Calu3 (cell line): Measurements from ENCODE around the gene GALNT15. TPM values are rescaled to one million over a fixed set of nuclear protein-coding genes. Genes with fewer than 3 reads are reported as not detected.

Source experiments
- BruUV-seq: library from RNA; stranded (reverse); fragments of 400-500 nt; replicated peaks from 2 replicates; lab custom pipeline; 2021; lab: Mats Ljungman, UMichigan
- CTCF ChIA-PET: fragments of 300-600 bp; sonication (Branson Sonifier 250); formaldehyde crosslinking; loops from one replicate; lab custom pipeline; 2022; ENCODE audit warnings: antibody characterized with exemption; lab: Charles Lee
- DNase-seq: peaks from one replicate; pipeline ENCODE4 v3.0.0; 2022
- H3K27ac Mint-ChIP-seq: one replicate; pipeline ENCODE4 v1.8.0; 2022; ENCODE audit warnings: mixed read lengths; ENCODE audit not compliant: unreplicated experiment
- H3K27me3 Mint-ChIP-seq: one replicate; pipeline ENCODE4 v1.8.0; 2022; ENCODE audit warnings: mixed read lengths; ENCODE audit not compliant: unreplicated experiment
- H3K36me3 Mint-ChIP-seq: one replicate; pipeline ENCODE4 v1.8.0; 2022; ENCODE audit warnings: mild to moderate bottlenecking, moderate library complexity, mixed read lengths; ENCODE audit not compliant: insufficient read depth, unreplicated experiment
- H3K4me1 Mint-ChIP-seq: one replicate; pipeline ENCODE4 v1.8.0; 2022; ENCODE audit warnings: mild to moderate bottlenecking, low read depth, mixed read lengths; ENCODE audit not compliant: unreplicated experiment
- H3K4me3 Mint-ChIP-seq: one replicate; pipeline ENCODE4 v1.8.0; 2022; ENCODE audit warnings: mild to moderate bottlenecking, low read depth, moderate library complexity, mixed read lengths; ENCODE audit not compliant: unreplicated experiment
- H3K9me3 Mint-ChIP-seq: one replicate; pipeline ENCODE4 v1.8.0; 2022; ENCODE audit warnings: low read depth, mixed read lengths; ENCODE audit not compliant: unreplicated experiment
- intact Hi-C: fragments of 100-400 bp; cut with micrococcal nuclease; formaldehyde crosslinking; loops from one replicate; pipeline ENCODE4 v1.10.0; 2022; ENCODE audit not compliant: unreplicated experiment
- total RNA-seq: library from RNA; stranded (reverse); gene quantifications from 2 replicates; pipeline ENCODE4 v1.2.3, GENCODE V29; 2022
- TF ChIP-seq, protein P1 (sequence below): fragments of 200-600 bp; IDR thresholded peaks from one replicate; pipeline ENCODE4 v1.8.0; 2022; ENCODE audit warnings: antibody characterized with exemption; ENCODE audit not compliant: unreplicated experiment

Gene GALNT15
- total RNA-seq, 1 experiment from 2014 or later = not detected

DNA sequence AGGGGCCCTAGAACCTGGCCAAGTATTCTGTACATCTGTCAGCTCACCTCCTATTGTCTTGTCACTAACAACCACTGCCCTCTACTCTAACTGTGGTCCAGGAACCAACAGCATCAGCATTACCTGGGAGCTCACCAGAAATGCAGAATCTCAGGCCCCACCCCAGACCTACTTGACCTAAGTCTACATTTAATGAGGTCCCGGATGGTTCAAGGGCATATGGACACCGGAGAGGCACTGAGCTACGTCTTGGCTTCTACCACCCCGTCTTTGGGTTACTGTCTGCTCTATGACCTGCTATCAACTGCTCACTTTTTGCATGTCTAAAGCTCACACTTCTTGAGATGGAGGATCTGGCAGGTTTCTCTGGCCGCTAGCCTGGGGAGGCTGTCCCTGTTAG is 8.1 kb downstream of the GALNT15 start:
- no peak for DNase-seq
- no peak overlapping the region for H3K4me3 Mint-ChIP-seq
- H3K36me3 Mint-ChIP-seq = no peaks in the 10 kb centered on the region
- H3K4me1 Mint-ChIP-seq = no peaks in the 10 kb centered on the region
- BruUV-seq = no TSS peak
- no peak overlapping the region for H3K27ac Mint-ChIP-seq
- no peaks in the 10 kb centered on the region for H3K9me3 Mint-ChIP-seq
- peaks cover 13% of the 10 kb centered on the region for H3K27me3 Mint-ChIP-seq
- CTCF ChIA-PET = no interaction called here
- TF ChIP-seq, protein P1, sequence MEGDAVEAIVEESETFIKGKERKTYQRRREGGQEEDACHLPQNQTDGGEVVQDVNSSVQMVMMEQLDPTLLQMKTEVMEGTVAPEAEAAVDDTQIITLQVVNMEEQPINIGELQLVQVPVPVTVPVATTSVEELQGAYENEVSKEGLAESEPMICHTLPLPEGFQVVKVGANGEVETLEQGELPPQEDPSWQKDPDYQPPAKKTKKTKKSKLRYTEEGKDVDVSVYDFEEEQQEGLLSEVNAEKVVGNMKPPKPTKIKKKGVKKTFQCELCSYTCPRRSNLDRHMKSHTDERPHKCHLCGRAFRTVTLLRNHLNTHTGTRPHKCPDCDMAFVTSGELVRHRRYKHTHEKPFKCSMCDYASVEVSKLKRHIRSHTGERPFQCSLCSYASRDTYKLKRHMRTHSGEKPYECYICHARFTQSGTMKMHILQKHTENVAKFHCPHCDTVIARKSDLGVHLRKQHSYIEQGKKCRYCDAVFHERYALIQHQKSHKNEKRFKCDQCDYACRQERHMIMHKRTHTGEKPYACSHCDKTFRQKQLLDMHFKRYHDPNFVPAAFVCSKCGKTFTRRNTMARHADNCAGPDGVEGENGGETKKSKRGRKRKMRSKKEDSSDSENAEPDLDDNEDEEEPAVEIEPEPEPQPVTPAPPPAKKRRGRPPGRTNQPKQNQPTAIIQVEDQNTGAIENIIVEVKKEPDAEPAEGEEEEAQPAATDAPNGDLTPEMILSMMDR = no peak
- intact Hi-C loops = no loop called here

DNA sequence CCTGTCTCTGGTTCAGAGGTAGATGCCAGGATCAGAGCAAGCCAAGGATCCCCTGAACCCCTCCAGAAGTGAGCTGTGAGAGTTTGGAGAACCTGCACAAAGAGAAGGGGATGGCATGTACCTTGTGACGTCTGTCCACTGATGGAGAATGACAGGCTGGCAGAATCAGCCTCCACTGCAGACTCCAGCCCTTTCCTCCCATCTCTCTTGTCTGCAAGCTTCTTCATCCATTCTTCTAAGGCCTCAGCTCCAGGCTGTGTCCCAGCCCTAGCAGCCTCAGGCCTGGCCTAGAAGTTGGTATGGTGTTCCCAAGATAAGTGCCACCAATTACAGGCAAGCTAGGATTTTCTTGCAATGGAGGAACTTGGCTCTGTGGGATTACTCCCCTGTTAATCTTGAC is 8.6 kb downstream of the GALNT15 start:
- Mint-ChIP-seq H3K27ac (no peak overlapping the region), H3K27me3 (peaks cover 8% of the 10 kb centered on the region), H3K9me3 (no peaks in the 10 kb centered on the region), H3K4me3 (no peak overlapping the region), H3K36me3 (no peaks in the 10 kb centered on the region), H3K4me1 (no peaks in the 10 kb centered on the region)
- no TSS peak for BruUV-seq
- intact Hi-C loops = no loop called here
- CTCF ChIA-PET = no interaction called here
- TF ChIP-seq, protein P1 = no peak
- no peak for DNase-seq

- no peak overlapping the region for H3K27ac Mint-ChIP-seq
- TF ChIP-seq, protein P1 = no peak
- intact Hi-C loops = no loop called here
- no TSS peak for BruUV-seq
- H3K36me3 Mint-ChIP-seq = no peaks in the 10 kb centered on the region
- no peak overlapping the region for H3K4me3 Mint-ChIP-seq
- H3K9me3 Mint-ChIP-seq = no peaks in the 10 kb centered on the region
- H3K4me1 Mint-ChIP-seq = no peaks in the 10 kb centered on the region
- peaks cover 13% of the 10 kb centered on the region for H3K27me3 Mint-ChIP-seq
- no peak for DNase-seq
- CTCF ChIA-PET = no interaction called here
Measured at GRCh38 chr3:16183601-16184270, 9.3 kb downstream of the GALNT15 start.

- Mint-ChIP-seq H3K9me3 (no peaks in the 10 kb centered on the region), H3K36me3 (no peaks in the 10 kb centered on the region), H3K4me1 (no peaks in the 10 kb centered on the region), H3K4me3 (no peak overlapping the region), H3K27ac (no peak overlapping the region), H3K27me3 (peaks cover 20% of the 10 kb centered on the region)
- no TSS peak for BruUV-seq
- DNase-seq = no peak
- TF ChIP-seq, protein P1 = no peak
- CTCF ChIA-PET = no interaction called here
- intact Hi-C loops = no loop called here
Measured at GRCh38 chr3:16186086-16186485, 11.6 kb downstream of the GALNT15 start.
